Renal cortex interstitium (tissue), 15 donors: ENCODE data around the gene OR5AP2. TPM values are rescaled to one million over a fixed set of nuclear protein-coding genes. Genes with fewer than 3 reads are reported as not detected.
"Not testable (repeated sequence)": the region's sequence is repeated elsewhere in the genome, so short reads cannot be mapped to it uniquely, and the experiment has no call there.

ENCODE experiments used
- DNase-seq, 11 donors: peaks; one replicate each; pipeline ENCODE4 v3.0.0-alpha.2; 2013; ENCODE audit warnings: low read depth in 9 of 11, low spot score in 4 of 11; ENCODE audit errors: extremely low read depth in 1 of 11
- long read RNA-seq, 16 experiments: transcript quantifications; one replicate each; lab custom pipeline, GENCODE V29; 2026
- polyA plus RNA-seq, 3 donors: library from polyadenylated mRNA; unstranded; fragments of 120-200 nt; gene quantifications; one replicate each; pipeline ENCODE4 v1.2.1, GENCODE V29; 2013; ENCODE audit not compliant: insufficient read length in 3 of 3

Gene OR5AP2
- polyA plus RNA-seq: not detected
- long read RNA-seq, donor 1: 0 reads
- long read RNA-seq, donor 2: 0 reads
- long read RNA-seq, donor 3, partial matches to known transcripts: 0 of 2 reads
- long read RNA-seq, donor 3, other reads (novel, unspliced or antisense): 0 of 2 reads
- long read RNA-seq, donor 4: 0 reads
- long read RNA-seq, donor 5: 0 reads
- long read RNA-seq, donor 6: 0 reads
- long read RNA-seq, donor 7, partial matches to known transcripts: 0 of 1 reads
- long read RNA-seq, donor 7, other reads (novel, unspliced or antisense): 0 of 1 reads
- long read RNA-seq, donor 8: 0 reads
- long read RNA-seq, donor 9: 0 reads
- long read RNA-seq, donor 10: 0 reads
- long read RNA-seq, donor 11: 0 reads
- long read RNA-seq, donor 12: 0 reads
- long read RNA-seq, donor 13: 0 reads
- long read RNA-seq, donor 14: 0 reads
- long read RNA-seq, donor 15, partial matches to known transcripts: 0 of 1 reads
- long read RNA-seq, donor 15, other reads (novel, unspliced or antisense): 0 of 1 reads
- long read RNA-seq, donor 16: 0 reads

DNA sequence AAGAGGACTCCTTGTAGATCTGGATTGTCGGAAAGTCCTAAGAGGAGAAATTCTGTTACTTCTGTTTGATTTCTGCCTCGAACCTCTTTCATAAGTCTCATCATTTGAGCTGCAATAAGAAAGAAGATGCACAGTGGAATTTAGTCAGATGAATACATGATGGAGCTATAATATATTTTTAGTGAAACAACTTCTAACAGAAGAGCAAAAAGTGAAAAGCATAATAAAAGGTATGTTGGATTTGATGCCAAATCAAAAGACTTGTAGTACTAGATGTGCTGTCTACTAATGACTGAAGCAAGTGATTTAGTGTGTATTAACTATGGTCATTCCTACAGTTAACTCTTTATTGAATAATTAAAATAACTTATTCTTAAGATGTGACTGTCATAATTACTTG, at the start of gene OR5AP2:
Gene OR5AP2 (minus strand): TSS at position 101 of the 400 bp plus-strand sequence. CDS start 0 bp downstream, at position 101.
- DNase-seq: no peak

DNA sequence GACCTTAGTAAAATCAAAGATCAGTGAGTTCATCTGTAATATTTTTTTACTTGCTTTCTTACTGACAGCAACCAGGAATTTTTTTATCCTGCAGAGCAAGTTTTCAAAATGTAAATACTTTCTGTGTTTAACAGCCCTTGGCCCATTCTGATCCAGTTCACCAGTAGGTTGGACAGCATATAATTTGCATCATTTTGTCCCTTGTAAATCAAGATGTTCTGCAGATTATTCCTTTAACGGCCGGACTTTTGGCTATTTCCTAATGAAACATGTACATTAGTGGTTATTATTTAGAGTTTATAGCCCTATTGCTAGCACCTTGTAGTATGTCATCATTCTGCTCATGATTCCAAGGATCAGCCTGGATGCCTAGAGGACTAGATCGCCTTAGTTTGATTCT, 48.9 kb upstream of the OR5AP2 start:
- DNase-seq: not testable (repeated sequence)

GRCh38 chr11:56688554-56689100, 46.4 kb upstream of the OR5AP2 start:
- no peak for DNase-seq

DNA sequence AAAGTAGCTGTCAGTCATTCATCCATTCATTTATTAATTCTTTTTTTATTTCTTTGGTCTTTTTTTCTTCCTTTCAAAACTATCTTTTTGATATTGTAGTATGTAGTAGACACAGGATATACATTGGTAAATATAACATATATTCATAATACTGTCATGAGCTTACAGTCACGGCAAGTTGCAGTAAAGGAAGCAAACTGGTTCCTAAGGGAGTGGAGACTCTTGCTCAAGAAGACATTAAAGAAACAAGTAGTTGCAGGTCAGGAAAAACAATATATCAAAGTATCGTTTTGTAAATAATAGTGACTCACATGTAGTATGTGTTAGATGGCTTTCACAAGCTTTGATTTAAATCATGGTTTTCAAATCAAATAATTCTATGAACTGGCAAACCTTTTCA, 28.7 kb upstream of the OR5AP2 start:
- DNase-seq: no peak

GRCh38 chr11:56663386-56663785, 21.1 kb upstream of the OR5AP2 start, which contains the start of gene OR5AR1:
Gene OR5AR1 (plus strand): TSS chr11:56663686. CDS start chr11:56663686, 0 bp downstream.
- no peak for DNase-seq

- no peak for DNase-seq
These were observed 17.5 kb upstream of the OR5AP2 start for GRCh38 chr11:56659755-56660154.

DNA sequence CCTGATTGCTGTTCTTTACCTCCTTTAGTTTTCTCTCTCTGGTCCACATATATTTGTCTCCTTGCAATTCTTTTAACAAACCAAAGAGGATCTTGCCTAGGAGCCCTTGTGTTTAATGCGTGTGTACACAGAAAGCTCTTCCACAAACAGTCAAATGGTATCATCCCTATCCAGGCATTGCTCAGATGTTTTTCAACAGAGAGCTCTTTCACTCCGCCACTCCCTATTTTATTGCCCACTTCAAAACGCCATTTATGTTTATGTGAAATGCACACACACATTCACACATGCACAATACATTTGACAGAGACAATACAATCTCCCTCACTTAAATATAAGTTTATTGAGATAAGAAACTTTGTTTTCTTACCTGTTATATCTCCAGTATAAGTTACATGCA, 4.7 kb downstream of the OR5AP2 start:
- no peak for DNase-seq

DNA sequence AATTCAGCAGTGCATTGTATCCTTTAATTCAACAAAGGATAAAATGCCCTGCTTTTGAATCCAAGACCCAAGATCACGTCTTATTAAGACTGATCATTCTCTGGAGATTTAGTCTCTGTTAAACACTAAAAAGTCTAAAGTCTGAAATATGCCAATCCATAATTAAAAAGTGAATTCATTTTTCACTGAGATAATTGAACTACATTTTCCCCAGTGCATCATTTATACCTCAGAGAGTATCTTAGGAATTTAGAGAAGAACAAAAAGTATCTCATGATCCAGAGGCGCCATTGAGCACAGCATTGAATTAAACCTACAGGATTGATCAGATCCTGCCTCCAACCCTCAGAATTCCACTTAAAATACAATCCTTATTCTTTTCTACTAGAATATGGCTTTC, 5.4 kb downstream of the OR5AP2 start:
- no peak for DNase-seq

- DNase-seq: no peak
These were observed 9.9 kb downstream of the OR5AP2 start for GRCh38 chr11:56632329-56632728.

DNA sequence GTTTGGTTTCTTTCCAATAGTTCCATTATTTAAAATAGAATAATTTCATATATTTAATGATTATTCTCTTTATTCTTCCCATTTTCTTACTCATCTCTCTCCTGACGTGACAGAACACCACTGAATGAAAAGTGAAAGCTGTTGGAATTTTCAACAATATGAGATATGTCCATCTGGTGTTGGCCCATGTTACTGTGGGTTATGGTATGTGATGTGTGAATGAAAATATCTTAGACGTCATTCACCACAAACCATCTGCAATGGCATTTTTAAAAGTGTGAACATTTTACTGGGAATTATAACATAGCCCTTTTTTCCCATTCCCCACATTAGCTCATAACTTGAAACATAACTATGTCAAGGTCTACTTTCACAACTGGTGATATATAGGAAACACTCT, 16.3 kb downstream of the OR5AP2 start:
- DNase-seq: no peak

- DNase-seq: peak in 5 of 11 donors; percentile 4 to 17 (median 11)
These were observed 17.6 kb downstream of the OR5AP2 start for GRCh38 chr11:56624661-56625110.

- DNase-seq: no peak
These were observed 31.1 kb downstream of the OR5AP2 start for GRCh38 chr11:56611174-56611573.

GRCh38 chr11:56592088-56592717, 50.0 kb downstream of the OR5AP2 start:
- not testable (repeated sequence) for DNase-seq

Other genes with a start within 250 kb of the OR5AP2 start
- gene OR5AL1, start 229.7 kb downstream of the OR5AP2 start, polyA plus RNA-seq: not detected
- gene OR5M3, start 169.1 kb downstream of the OR5AP2 start, polyA plus RNA-seq: not detected
- not detected for gene OR5M8, start 151.1 kb downstream of the OR5AP2 start, polyA plus RNA-seq
- gene OR5M11, start 99.2 kb downstream of the OR5AP2 start, polyA plus RNA-seq: not detected
- gene OR5M10, start 64.7 kb downstream of the OR5AP2 start, polyA plus RNA-seq: not detected
- not detected for gene OR5M1, start 27.6 kb downstream of the OR5AP2 start, polyA plus RNA-seq
- gene OR5AR1, start 21.2 kb upstream of the OR5AP2 start, polyA plus RNA-seq: not detected
- gene OR9G1, start 56.7 kb upstream of the OR5AP2 start, polyA plus RNA-seq: not detected
- gene OR9G4, start 106.3 kb upstream of the OR5AP2 start, polyA plus RNA-seq: not detected